Trophoblast cell (in vitro differentiated cells and primary cell): ENCODE results near the gene P4HB.

Experiments used
- DNase-seq, 2 donors: peaks; one replicate each; pipeline ENCODE4 v3.0.0-alpha.2; 2016
- H2AFZ ChIP-seq: 2 replicates; pipeline ENCODE4 v1.6.1; 2013; ENCODE audit warnings: low read length, moderate library complexity, mild to moderate bottlenecking; ENCODE audit not compliant: insufficient read depth, poor library complexity
- H2AK5ac ChIP-seq: 2 replicates; pipeline ENCODE4 v1.6.1; 2013; ENCODE audit warnings: mild to moderate bottlenecking, low read length
- H2BK120ac ChIP-seq: 2 replicates; pipeline ENCODE4 v1.6.1; 2013; ENCODE audit warnings: low read length, mild to moderate bottlenecking, moderate library complexity; ENCODE audit not compliant: insufficient read depth, poor library complexity
- H2BK12ac ChIP-seq: 2 replicates; pipeline ENCODE4 v1.6.1; 2013; ENCODE audit warnings: mild to moderate bottlenecking, low read length, moderate library complexity
- H2BK5ac ChIP-seq: 2 replicates; pipeline ENCODE4 v1.6.1; 2013; ENCODE audit warnings: low read length, low read depth, moderate library complexity, mild to moderate bottlenecking; ENCODE audit not compliant: poor library complexity
- H3K14ac ChIP-seq: 2 replicates; pipeline ENCODE4 v1.6.1; 2013; ENCODE audit warnings: mild to moderate bottlenecking, low read length
- H3K18ac ChIP-seq: 2 replicates; pipeline ENCODE4 v1.6.1; 2013; ENCODE audit warnings: mild to moderate bottlenecking, low read length
- H3K23ac ChIP-seq: 2 replicates; pipeline ENCODE4 v1.6.1; 2013; ENCODE audit warnings: low read length
- H3K27ac ChIP-seq: 2 replicates; pipeline ENCODE4 v1.5.1; 2013; ENCODE audit warnings: low read depth, mild to moderate bottlenecking, inconsistent platforms, low read length, moderate library complexity
- H3K27me3 ChIP-seq: 2 replicates; pipeline ENCODE4 v1.6.1; 2013; ENCODE audit warnings: inconsistent platforms, mild to moderate bottlenecking, low read length, moderate library complexity; ENCODE audit not compliant: insufficient read depth
- H3K36me3 ChIP-seq, 2 experiments: 1 replicate in 1 of 2; 2 replicates in 1 of 2; pipeline ENCODE4 v1.6.1; 2013; ENCODE audit warnings: low read length in 2 of 2, mild to moderate bottlenecking in 2 of 2, moderate library complexity in 1 of 2; ENCODE audit not compliant: insufficient read depth in 2 of 2, control insufficient read depth in 1 of 2
- H3K4ac ChIP-seq: 2 replicates; pipeline ENCODE4 v1.6.1; 2013; ENCODE audit warnings: low read depth, mild to moderate bottlenecking, low read length, moderate library complexity
- H3K4me1 ChIP-seq, 2 experiments: 1 replicate in 1 of 2; 2 replicates in 1 of 2; pipeline ENCODE4 v1.6.1; 2013; ENCODE audit warnings: low read length in 2 of 2, mild to moderate bottlenecking in 2 of 2, moderate library complexity in 1 of 2; ENCODE audit not compliant: insufficient read depth in 2 of 2, control insufficient read depth in 1 of 2
- H3K4me2 ChIP-seq: 2 replicates; pipeline ENCODE4 v1.6.1; 2013; ENCODE audit warnings: inconsistent platforms, mild to moderate bottlenecking, low read length, moderate library complexity
- H3K4me3 ChIP-seq: 2 replicates; pipeline ENCODE4 v1.5.1; 2013; ENCODE audit warnings: mild to moderate bottlenecking, low read depth, low read length, inconsistent platforms
- H3K79me1 ChIP-seq: one replicate; pipeline ENCODE4 v1.6.1; 2013; ENCODE audit warnings: low read length
- H3K79me2 ChIP-seq: 2 replicates; pipeline ENCODE4 v1.6.1; 2013; ENCODE audit warnings: low read length, mild to moderate bottlenecking; ENCODE audit not compliant: control insufficient read depth, insufficient read depth, poor library complexity
- H3K9ac ChIP-seq: 2 replicates; pipeline ENCODE4 v1.6.1; 2013; ENCODE audit warnings: mild to moderate bottlenecking, low read length
- H3K9me3 ChIP-seq: 2 replicates; pipeline ENCODE4 v1.6.1; 2013; ENCODE audit warnings: low read depth, mild to moderate bottlenecking, control low read depth, inconsistent platforms, low read length; ENCODE audit not compliant: insufficient read depth
- H4K12ac ChIP-seq: 2 replicates; pipeline ENCODE4 v1.6.1; 2013; ENCODE audit warnings: low read depth, mild to moderate bottlenecking, low read length, moderate library complexity
- H4K8ac ChIP-seq: 2 replicates; pipeline ENCODE4 v1.6.1; 2013; ENCODE audit warnings: low read depth, mild to moderate bottlenecking, low read length, moderate library complexity
- H4K91ac ChIP-seq: one replicate; pipeline ENCODE4 v1.6.1; 2013; ENCODE audit warnings: low read depth, mild to moderate bottlenecking, low read length, moderate library complexity
- WGBS: extraction: QIAGEN DNeasy Blood & Tissue Kit; methylation state at CpG from one replicate; pipeline ENCODE4 v1.1.7; 2013; ENCODE audit warnings: missing lambda C conversion rate; ENCODE audit not compliant: insufficient read length, insufficient coverage; ENCODE audit errors: extremely low coverage; 5-methylcytosine and 5-hydroxymethylcytosine counted together

P4HB gene

DNA sequence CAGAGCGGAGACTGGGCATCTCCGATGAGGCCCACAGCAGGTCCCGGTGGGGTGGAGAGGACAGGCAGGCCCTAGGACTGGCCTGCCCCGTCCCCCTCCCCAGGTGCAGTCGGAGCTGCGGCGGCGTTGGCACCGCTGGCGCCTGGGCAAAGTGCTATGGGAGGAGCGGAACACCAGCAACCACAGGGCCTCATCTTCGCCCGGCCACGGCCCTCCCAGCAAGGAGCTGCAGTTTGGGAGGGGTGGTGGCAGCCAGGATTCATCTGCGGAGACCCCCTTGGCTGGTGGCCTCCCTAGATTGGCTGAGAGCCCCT is 47.0 kb downstream of the P4HB start:
- Histone ChIP-seq H3K27me3 (no peaks in the 10 kb centered on the region), H3K4me2 (no peak overlapping the region), H3K4me3 (no peak overlapping the region), H2AFZ (no peak overlapping the region), H2BK120ac (no peak overlapping the region), H3K79me1 (no peaks in the 10 kb centered on the region), H2AK5ac (no peak overlapping the region), H3K79me2 (no peaks in the 10 kb centered on the region), H2BK5ac (no peak overlapping the region), H3K36me3 (no peaks in the 10 kb centered on the region), H3K14ac (no peak overlapping the region), H4K8ac (no peak overlapping the region), H3K9me3 (peaks cover 17% of the 10 kb centered on the region), H3K23ac (no peak overlapping the region), H2BK12ac (no peak overlapping the region), H4K91ac (no peak overlapping the region), H3K4me1 (no peaks in the 10 kb centered on the region), H3K27ac (no peak overlapping the region), H4K12ac (no peak overlapping the region), H3K18ac (no peak overlapping the region), H3K9ac (no peak overlapping the region), H3K4ac (no peak overlapping the region)
- no peak for DNase-seq
- WGBS = no CpG with 5 or more reads among the region's 15 CpGs

DNA sequence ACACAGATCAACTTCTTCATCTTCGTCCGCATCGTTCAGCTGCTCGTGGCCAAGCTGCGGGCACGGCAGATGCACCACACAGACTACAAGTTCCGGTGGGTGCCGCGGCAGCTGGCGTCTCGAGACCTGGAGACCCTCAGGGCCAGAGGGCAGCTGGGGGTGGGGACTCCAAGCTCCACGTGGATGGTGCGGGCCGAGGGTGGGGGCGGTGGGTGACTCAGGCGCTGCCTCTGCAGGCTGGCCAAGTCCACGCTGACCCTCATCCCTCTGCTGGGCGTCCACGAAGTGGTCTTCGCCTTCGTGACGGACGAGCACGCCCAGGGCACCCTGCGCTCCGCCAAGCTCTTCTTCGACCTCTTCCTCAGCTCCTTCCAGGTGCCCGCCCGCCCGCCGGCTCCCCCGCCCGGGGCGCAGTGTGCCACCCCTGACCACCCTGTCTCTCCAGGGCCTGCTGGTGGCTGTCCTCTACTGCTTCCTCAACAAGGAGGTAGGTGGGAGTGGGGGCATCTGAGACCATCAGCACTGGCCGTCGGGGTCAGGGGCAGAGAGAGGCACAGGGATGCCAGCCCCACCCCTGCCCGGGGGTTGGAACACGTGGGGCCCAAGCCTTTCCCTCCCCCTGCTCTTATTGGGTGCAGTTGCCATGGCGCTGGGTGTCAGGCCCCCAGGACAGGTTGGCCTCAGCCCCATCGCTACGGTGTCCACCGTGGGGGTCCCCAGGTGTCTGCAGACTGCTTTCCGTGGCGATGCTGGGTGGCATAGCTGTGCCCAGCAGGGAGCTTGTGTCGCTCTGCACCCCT is 47.6 kb downstream of the P4HB start:
- H2AFZ ChIP-seq = no peak overlapping the region
- no peak overlapping the region for H2BK12ac ChIP-seq
- no CpG with 5 or more reads among the region's 45 CpGs for WGBS
- DNase-seq = no peak
- H3K79me2 ChIP-seq = no peaks in the 10 kb centered on the region
- no peak overlapping the region for H3K9ac ChIP-seq
- no peaks in the 10 kb centered on the region for H3K27me3 ChIP-seq
- peaks cover 19% of the 10 kb centered on the region for H3K9me3 ChIP-seq
- no peak overlapping the region for H4K91ac ChIP-seq
- H4K12ac ChIP-seq = no peak overlapping the region
- no peak overlapping the region for H3K4me3 ChIP-seq
- H3K4me2 ChIP-seq = no peak overlapping the region
- no peaks in the 10 kb centered on the region for H3K4me1 ChIP-seq
- no peak overlapping the region for H3K23ac ChIP-seq
- no peak overlapping the region for H3K27ac ChIP-seq
- H2AK5ac ChIP-seq = no peak overlapping the region
- H3K79me1 ChIP-seq = no peaks in the 10 kb centered on the region
- no peaks in the 10 kb centered on the region for H3K36me3 ChIP-seq
- H3K18ac ChIP-seq = no peak overlapping the region
- H2BK5ac ChIP-seq = no peak overlapping the region
- H2BK120ac ChIP-seq = no peak overlapping the region
- H3K4ac ChIP-seq = no peak overlapping the region
- H4K8ac ChIP-seq = no peak overlapping the region
- no peak overlapping the region for H3K14ac ChIP-seq

DNA sequence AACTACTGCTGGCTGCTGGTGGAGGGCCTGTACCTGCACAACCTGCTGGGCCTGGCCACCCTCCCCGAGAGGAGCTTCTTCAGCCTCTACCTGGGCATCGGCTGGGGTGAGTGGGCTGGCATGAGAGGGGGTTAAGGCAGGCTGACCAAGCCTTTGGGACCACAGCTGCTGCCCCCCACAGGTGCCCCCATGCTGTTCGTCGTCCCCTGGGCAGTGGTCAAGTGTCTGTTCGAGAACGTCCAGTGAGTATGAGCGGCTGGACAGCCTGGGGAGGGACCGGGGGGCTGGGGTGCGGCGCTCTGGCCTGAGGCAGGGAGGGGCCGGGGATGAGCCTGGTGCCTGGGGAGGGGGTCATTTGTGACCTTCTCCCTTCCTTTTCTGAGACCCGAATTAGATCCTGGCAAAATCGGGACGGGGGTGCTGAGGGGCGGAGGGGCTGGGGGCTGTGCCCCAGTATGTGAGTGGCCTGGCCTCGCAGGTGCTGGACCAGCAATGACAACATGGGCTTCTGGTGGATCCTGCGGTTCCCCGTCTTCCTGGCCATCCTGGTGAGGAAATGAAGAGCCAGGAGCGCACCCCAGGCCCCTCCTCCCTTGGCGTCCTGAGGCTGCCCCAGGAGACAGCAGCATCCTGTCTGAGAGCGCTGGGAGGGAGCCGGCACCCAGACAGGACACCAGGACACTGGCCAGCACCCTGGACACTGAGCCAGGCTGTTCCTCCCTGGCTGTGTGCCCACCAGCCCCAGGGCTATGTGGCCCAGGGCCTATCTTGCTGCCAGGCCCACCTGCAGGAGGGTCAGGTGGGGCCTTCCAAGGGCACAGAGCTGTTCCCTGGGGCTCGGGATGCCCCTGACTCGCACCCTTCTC is 48.4 kb downstream of the P4HB start:
- no CpG with 5 or more reads among the region's 24 CpGs for WGBS

DNA sequence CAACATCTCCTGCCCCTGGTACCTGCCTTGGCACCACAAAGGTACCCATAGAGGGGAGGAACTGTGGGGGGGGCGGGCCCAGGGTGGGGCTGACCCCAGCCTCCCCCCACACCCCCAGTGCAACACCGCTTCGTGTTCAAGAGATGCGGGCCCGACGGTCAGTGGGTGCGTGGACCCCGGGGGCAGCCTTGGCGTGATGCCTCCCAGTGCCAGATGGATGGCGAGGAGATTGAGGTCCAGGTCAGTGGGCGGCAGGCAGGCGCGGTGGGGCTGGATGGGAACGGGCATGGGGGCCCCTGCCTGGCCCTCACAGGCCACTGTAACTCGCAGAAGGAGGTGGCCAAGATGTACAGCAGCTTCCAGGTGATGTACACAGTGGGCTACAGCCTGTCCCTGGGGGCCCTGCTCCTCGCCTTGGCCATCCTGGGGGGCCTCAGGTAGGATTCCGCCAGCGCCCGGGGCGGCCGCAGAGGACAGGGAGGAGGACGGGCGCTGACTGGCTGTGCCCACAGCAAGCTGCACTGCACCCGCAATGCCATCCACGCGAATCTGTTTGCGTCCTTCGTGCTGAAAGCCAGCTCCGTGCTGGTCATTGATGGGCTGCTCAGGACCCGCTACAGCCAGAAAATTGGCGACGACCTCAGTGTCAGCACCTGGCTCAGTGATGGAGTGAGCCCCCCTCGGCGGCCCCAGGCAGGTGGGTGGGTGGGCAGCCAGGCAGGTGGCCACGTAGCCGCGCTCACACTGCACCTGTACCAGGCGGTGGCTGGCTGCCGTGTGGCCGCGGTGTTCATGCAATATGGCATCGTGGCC is 49.2 kb downstream of the P4HB start:
- H3K79me1 ChIP-seq = no peaks in the 10 kb centered on the region
- H3K9ac ChIP-seq = no peak overlapping the region
- H3K9me3 ChIP-seq = peaks cover 19% of the 10 kb centered on the region
- H3K4me3 ChIP-seq = no peak overlapping the region
- H3K27me3 ChIP-seq = peaks cover 11% of the 10 kb centered on the region
- H3K79me2 ChIP-seq = no peaks in the 10 kb centered on the region
- no peak overlapping the region for H2BK120ac ChIP-seq
- no peak overlapping the region for H2AK5ac ChIP-seq
- no CpG with 5 or more reads among the region's 42 CpGs for WGBS
- H2BK12ac ChIP-seq = no peak overlapping the region
- no peak overlapping the region for H3K23ac ChIP-seq
- H3K4me2 ChIP-seq = no peak overlapping the region
- no peaks in the 10 kb centered on the region for H3K36me3 ChIP-seq
- no peak overlapping the region for H3K18ac ChIP-seq
- no peaks in the 10 kb centered on the region for H3K4me1 ChIP-seq
- H3K27ac ChIP-seq = no peak overlapping the region
- H3K14ac ChIP-seq = no peak overlapping the region
- no peak overlapping the region for H4K12ac ChIP-seq
- DNase-seq = no peak
- no peak overlapping the region for H4K8ac ChIP-seq
- H2BK5ac ChIP-seq = no peak overlapping the region
- no peak overlapping the region for H4K91ac ChIP-seq
- H2AFZ ChIP-seq = no peak overlapping the region
- H3K4ac ChIP-seq = no peak overlapping the region

More for the DNA sequence above, 48.4 kb downstream of the P4HB start:
- DNase-seq = no peak
- no peak overlapping the region for H2BK12ac ChIP-seq
- no peaks in the 10 kb centered on the region for H3K36me3 ChIP-seq
- peaks cover 19% of the 10 kb centered on the region for H3K9me3 ChIP-seq
- no peak overlapping the region for H4K12ac ChIP-seq
- no peak overlapping the region for H2BK5ac ChIP-seq
- no peak overlapping the region for H3K4ac ChIP-seq
- H3K4me2 ChIP-seq = no peak overlapping the region
- H4K8ac ChIP-seq = no peak overlapping the region
- no peak overlapping the region for H3K4me3 ChIP-seq
- peaks cover 2% of the 10 kb centered on the region for H3K27me3 ChIP-seq
- H3K27ac ChIP-seq = no peak overlapping the region
- H3K4me1 ChIP-seq = no peaks in the 10 kb centered on the region
- no peak overlapping the region for H3K23ac ChIP-seq
- no peak overlapping the region for H2BK120ac ChIP-seq
- H3K18ac ChIP-seq = no peak overlapping the region
- H3K79me2 ChIP-seq = no peaks in the 10 kb centered on the region
- no peak overlapping the region for H3K9ac ChIP-seq
- H2AFZ ChIP-seq = no peak overlapping the region
- no peak overlapping the region for H2AK5ac ChIP-seq
- H3K79me1 ChIP-seq = no peaks in the 10 kb centered on the region
- no peak overlapping the region for H4K91ac ChIP-seq
- no peak overlapping the region for H3K14ac ChIP-seq
